Measurements from ENCODE around the gene DUS3L.
A peak's percentile ranks its signal among the peaks of the same experiment; 100 is the strongest.

Gene DUS3L

GRCh38 chr19:5808120-5808816 lies 17.3 kb upstream of the DUS3L start:
- H3K27me3 Mint-ChIP-seq (ENCODE audit: low read depth, poor library complexity), result peaks cover 25% of the 10 kb centered on the region
- H3K4me3 Mint-ChIP-seq, result no peak overlapping the region
- no peak overlapping the region for H3K27ac Mint-ChIP-seq
- peaks cover 23% of the 10 kb centered on the region for H3K4me1 Mint-ChIP-seq
- H3K9me3 Mint-ChIP-seq, result no peaks in the 10 kb centered on the region
- no peaks in the 10 kb centered on the region for H3K36me3 Mint-ChIP-seq (ENCODE audit: low read depth)
- TF ChIP-seq, protein P1, sequence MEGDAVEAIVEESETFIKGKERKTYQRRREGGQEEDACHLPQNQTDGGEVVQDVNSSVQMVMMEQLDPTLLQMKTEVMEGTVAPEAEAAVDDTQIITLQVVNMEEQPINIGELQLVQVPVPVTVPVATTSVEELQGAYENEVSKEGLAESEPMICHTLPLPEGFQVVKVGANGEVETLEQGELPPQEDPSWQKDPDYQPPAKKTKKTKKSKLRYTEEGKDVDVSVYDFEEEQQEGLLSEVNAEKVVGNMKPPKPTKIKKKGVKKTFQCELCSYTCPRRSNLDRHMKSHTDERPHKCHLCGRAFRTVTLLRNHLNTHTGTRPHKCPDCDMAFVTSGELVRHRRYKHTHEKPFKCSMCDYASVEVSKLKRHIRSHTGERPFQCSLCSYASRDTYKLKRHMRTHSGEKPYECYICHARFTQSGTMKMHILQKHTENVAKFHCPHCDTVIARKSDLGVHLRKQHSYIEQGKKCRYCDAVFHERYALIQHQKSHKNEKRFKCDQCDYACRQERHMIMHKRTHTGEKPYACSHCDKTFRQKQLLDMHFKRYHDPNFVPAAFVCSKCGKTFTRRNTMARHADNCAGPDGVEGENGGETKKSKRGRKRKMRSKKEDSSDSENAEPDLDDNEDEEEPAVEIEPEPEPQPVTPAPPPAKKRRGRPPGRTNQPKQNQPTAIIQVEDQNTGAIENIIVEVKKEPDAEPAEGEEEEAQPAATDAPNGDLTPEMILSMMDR (IDR thresholded peaks at IDR 0.05), result no peak
- no peak for DNase-seq

- peaks cover 33% of the 10 kb centered on the region for H3K4me1 Mint-ChIP-seq
- no peak overlapping the region for H3K4me3 Mint-ChIP-seq
- DNase-seq, result no peak
- TF ChIP-seq, protein P1 (IDR thresholded peaks at IDR 0.05), result no peak
- no peaks in the 10 kb centered on the region for H3K9me3 Mint-ChIP-seq
- H3K27me3 Mint-ChIP-seq (ENCODE audit: low read depth, poor library complexity), result peaks cover 25% of the 10 kb centered on the region
- no peak overlapping the region for H3K27ac Mint-ChIP-seq
- H3K36me3 Mint-ChIP-seq (ENCODE audit: low read depth), result no peaks in the 10 kb centered on the region
Measured at GRCh38 chr19:5806905-5807304, 15.9 kb upstream of the DUS3L start.

- peak overlapping the region; percentile 71 for H3K4me3 Mint-ChIP-seq
- H3K27ac Mint-ChIP-seq, result no peak overlapping the region
- H3K9me3 Mint-ChIP-seq, result no peaks in the 10 kb centered on the region
- H3K36me3 Mint-ChIP-seq (ENCODE audit: low read depth), result no peaks in the 10 kb centered on the region
- TF ChIP-seq, protein P1 (IDR thresholded peaks at IDR 0.05), result no peak
- no peak for DNase-seq
- H3K4me1 Mint-ChIP-seq, result peaks cover 36% of the 10 kb centered on the region
- peaks cover 25% of the 10 kb centered on the region for H3K27me3 Mint-ChIP-seq (ENCODE audit: low read depth, poor library complexity)
Measured at GRCh38 chr19:5806133-5806489, 15.1 kb upstream of the DUS3L start.

DNA sequence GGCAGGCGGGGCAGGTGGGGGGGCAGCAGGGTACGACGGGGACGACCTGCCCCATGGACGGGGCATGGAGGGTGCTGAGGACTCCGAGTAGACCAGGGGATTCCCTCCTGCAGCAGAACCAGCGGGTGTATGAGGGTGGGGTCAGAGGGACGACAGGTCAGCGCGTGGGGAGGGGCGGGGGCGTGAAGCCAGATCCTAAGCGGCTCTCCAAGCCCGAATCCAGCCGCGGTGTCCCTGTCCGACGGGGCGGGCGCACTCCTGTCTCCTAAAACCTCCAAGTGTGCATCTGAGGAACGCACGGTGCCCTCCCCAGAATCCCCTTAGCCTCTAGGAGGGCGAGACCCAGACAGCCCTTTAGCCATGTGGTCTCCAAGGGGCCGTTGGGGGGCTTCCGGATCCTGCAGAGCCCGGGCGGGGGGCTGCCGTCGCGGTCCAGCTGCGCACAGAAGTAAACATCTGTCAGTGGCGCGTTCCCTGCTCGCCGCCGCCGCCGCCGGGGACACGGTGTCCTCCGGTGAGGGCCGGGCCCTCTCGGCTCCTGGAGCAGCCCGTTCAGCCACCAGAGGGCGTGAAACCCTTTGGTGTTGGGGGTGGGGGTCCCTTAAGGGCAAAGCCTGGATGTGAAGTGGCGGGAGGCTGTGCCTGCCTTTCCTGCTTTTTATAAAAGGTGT lies 14.6 kb upstream of the DUS3L start:
- H3K36me3 Mint-ChIP-seq (ENCODE audit: low read depth), result no peaks in the 10 kb centered on the region
- TF ChIP-seq, protein P1 (IDR thresholded peaks at IDR 0.05), result peak; percentile 84
- H3K27me3 Mint-ChIP-seq (ENCODE audit: low read depth, poor library complexity), result peaks cover 25% of the 10 kb centered on the region
- H3K4me3 Mint-ChIP-seq, result peak overlapping the region; percentile 71
- no peaks in the 10 kb centered on the region for H3K9me3 Mint-ChIP-seq
- H3K27ac Mint-ChIP-seq, result no peak overlapping the region
- peak; percentile 95 for DNase-seq
- peaks cover 39% of the 10 kb centered on the region for H3K4me1 Mint-ChIP-seq

DNA sequence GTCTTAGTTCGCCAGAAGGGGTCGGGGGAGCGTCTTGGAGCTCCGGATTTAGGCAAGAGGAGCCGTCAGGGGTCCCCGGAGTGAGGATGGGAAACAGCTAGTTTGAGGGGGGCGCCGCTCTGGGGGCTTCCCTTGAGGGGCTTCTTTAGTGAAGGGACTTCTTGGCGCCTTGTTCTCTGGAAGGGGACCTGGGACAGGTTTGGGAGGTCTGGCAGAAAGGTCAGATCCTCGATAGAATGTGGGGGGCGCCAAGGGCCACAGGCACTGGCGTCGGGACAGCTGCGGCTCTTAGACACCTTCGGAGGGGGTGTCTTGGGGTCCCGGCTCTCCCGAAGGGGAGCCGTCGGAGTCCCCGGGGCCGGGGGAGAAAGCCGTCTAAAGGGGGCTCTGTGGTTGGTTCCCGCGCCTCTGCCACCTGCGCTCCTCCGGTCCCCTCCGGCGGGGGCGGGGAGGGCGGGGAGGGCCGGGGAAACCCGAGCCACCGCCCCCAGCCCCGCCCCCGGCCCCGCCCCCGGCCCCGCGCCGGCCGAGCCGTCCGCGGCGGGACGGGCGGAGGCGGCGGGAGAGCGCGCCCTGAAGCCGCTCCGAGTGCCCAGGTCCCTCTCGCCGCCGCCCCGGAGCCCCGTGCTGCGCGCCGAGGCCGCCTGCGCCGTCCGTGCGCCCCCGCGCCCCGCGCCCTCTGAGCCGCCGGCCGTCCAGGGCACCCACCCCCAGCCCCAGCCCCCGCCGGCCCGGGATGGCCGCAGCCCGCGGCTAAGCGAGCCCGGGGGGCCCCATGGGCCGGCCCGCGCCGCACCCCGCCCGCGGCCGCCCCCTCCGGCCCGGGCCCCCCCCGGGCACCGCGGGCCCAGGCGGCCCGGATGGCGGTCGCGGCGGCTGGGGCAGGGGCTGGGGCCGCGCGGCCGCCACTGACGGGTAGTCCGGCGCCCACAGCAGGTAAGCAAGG lies 13.8 kb upstream of the DUS3L start, which contains the start of gene NRTN:
TSS of gene NRTN (plus strand) at position 552 of the 946 bp plus-strand sequence. CDS start 19,099 bp downstream, outside the sequence.
- Mint-ChIP-seq H3K4me1 (peaks cover 45% of the 10 kb centered on the region), H3K4me3 (peak within 1 kb of the TSS; percentile 77)

More for the DNA sequence above, 13.8 kb upstream of the DUS3L start, which contains the start of gene NRTN:
- DNase-seq, result peak; percentile 63
- peaks cover 21% of the 10 kb centered on the region for H3K27me3 Mint-ChIP-seq (ENCODE audit: low read depth, poor library complexity)
- H3K27ac Mint-ChIP-seq, result no peak within 1 kb of the TSS
- no peaks in the 10 kb centered on the region for H3K36me3 Mint-ChIP-seq (ENCODE audit: low read depth)
- TF ChIP-seq, protein P1 (IDR thresholded peaks at IDR 0.05), result no peak
- H3K9me3 Mint-ChIP-seq, result no peaks in the 10 kb centered on the region

Data from nephron progenitor cell (in vitro differentiated cells).